ENCODE measurements around the gene SHROOM2. TPM values are rescaled to one million over a fixed set of nuclear protein-coding genes. Genes with fewer than 3 reads are reported as not detected.
A peak's percentile ranks its signal among the peaks of the same experiment; 100 is the strongest.

The SHROOM2 gene
- total and polyA plus RNA-seq, 2 of the 4 experiments (the other 2 are of a cell fraction): 8.1 to 14.2 TPM

DNA sequence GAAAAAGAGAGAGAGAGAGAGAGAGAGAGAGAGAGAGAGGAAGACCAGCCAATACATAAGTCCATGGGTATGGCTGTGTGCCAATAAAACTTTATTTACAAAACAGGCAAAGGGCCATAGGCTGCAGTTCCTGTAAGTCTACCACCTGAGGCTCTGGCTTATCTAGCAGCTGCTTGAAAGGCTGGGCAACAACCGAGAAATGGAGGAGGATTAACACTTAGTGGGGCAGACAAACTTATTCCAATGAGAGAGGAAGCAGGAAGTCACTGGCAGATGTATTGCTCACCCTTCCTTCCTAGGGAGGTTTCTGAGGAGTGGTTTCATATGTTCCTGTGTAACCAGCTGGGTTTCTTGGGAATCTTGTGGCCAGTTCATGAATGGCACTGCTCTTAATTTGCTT is 15.9 kb upstream of the SHROOM2 start:
- H3K4me3 ChIP-seq (ENCODE audit: insufficient read depth, low read depth, low read length): no peak overlapping the region
- no peak overlapping the region for H3K27ac ChIP-seq (ENCODE audit: insufficient read depth, low read length)
- H3K4me1 ChIP-seq (ENCODE audit: control insufficient read depth, insufficient read depth, low read length): no peaks in the 10 kb centered on the region
- ATAC-seq (ENCODE audit: low read depth): no peak
- no peaks in the 10 kb centered on the region for H3K9me1 ChIP-seq (ENCODE audit: insufficient read depth, low read length)
- H3K14ac ChIP-seq (replicated peaks; ENCODE audit: low read depth, low read length): no peak overlapping the region
- peak; percentile 8 for DNase-seq
- H3K4me2 ChIP-seq (ENCODE audit: low read depth, low read length): no peak overlapping the region
- intact Hi-C loops (cut with micrococcal nuclease): no loop called here
- H3K27me3 ChIP-seq (ENCODE audit: control insufficient read depth, insufficient read depth, low read length): peaks cover 14% of the 10 kb centered on the region
- H3K4ac ChIP-seq (ENCODE audit: low read depth, low read length): no peak overlapping the region
- H3K18ac ChIP-seq (ENCODE audit: low read depth, low read length): no peak overlapping the region
- no peak overlapping the region for H2BK20ac ChIP-seq (ENCODE audit: low read depth, low read length)
- no CpG with 5 or more reads among the region's 1 CpG for WGBS, 2 experiments (ENCODE audit: extremely low coverage in 2 of 2, insufficient read length in 1 of 2)
- TF ChIP-seq ELK1 (IDR thresholded peaks at IDR 0.05; ENCODE audit: borderline replicate concordance, low read depth, low read length): no peak
- TF ChIP-seq FOS (IDR thresholded peaks at IDR 0.05; ENCODE audit: low read depth, low read length): no peak
- TF ChIP-seq CEBPB (IDR thresholded peaks at IDR 0.05; ENCODE audit: low read depth, low read length): no peak
- TF ChIP-seq MAFK (IDR thresholded peaks at IDR 0.05; ENCODE audit: low read depth, low read length): no peak
- TF ChIP-seq RCOR1 (IDR thresholded peaks at IDR 0.05; ENCODE audit: insufficient replicate concordance, low read length): no peak
- TF ChIP-seq SMC3 (IDR thresholded peaks at IDR 0.05; ENCODE audit: low read depth, low read length): no peak
- no peak for TF ChIP-seq RFX5 (IDR thresholded peaks at IDR 0.05; ENCODE audit: low read depth, low read length)
- TF ChIP-seq RAD21 (IDR thresholded peaks at IDR 0.05; ENCODE audit: low read length): no peak
- no peak for TF ChIP-seq POLR2A (IDR thresholded peaks at IDR 0.05; ENCODE audit: low read depth, low read length)
- TF ChIP-seq USF2 (IDR thresholded peaks at IDR 0.05; ENCODE audit: low read depth, low read length): no peak
- no peak for TF ChIP-seq BHLHE40 (IDR thresholded peaks at IDR 0.05; ENCODE audit: low read depth, low read length)
- TF ChIP-seq CHD1 (IDR thresholded peaks at IDR 0.05; ENCODE audit: low read depth, low read length): no peak
- TF ChIP-seq CTCF (conservative IDR thresholded peaks at IDR 0.05; ENCODE audit: low read depth, low read length): no peak
- no peak for TF ChIP-seq MAZ (IDR thresholded peaks at IDR 0.05; ENCODE audit: borderline replicate concordance, low read depth, low read length)
- TF ChIP-seq NFE2L2 (IDR thresholded peaks at IDR 0.05; ENCODE audit: low read depth, low read length): no peak
- TF ChIP-seq MXI1 (IDR thresholded peaks at IDR 0.05; ENCODE audit: borderline replicate concordance, low read depth, low read length): no peak
- H3K23ac ChIP-seq (ENCODE audit: low read depth, low read length): no peak overlapping the region
- no peak overlapping the region for H2BK120ac ChIP-seq (ENCODE audit: low read depth, low read length)
- no peak overlapping the region for H3K56ac ChIP-seq (ENCODE audit: extremely low read depth, insufficient read depth, low read length)
- H4K91ac ChIP-seq (ENCODE audit: insufficient read depth, low read depth, low read length): no peak overlapping the region
- H2AK5ac ChIP-seq (ENCODE audit: low read depth, low read length): no peak overlapping the region
- no peak overlapping the region for H2BK5ac ChIP-seq (ENCODE audit: low read depth, low read length, poor library complexity, severe bottlenecking)
- H3K36me3 ChIP-seq (ENCODE audit: control insufficient read depth, insufficient read depth, low read length): no peaks in the 10 kb centered on the region
- H4K5ac ChIP-seq (ENCODE audit: low read depth, low read length): no peak overlapping the region
- in situ Hi-C loops (cut with MboI; ENCODE audit: low sequenced_read_pairs): no loop called here
- H2BK15ac ChIP-seq (ENCODE audit: low read depth, low read length): no peak overlapping the region
- H3K9ac ChIP-seq (ENCODE audit: low read depth, low read length): no peak overlapping the region
- no peaks in the 10 kb centered on the region for H4K20me1 ChIP-seq (ENCODE audit: insufficient read depth, low read length)
- ChIA-PET POLR2A (ENCODE audit: unreplicated experiment) (no interaction called here), CTCF (no interaction called here)
- dilution Hi-C loops (cut with HindIII; ENCODE audit: low sequenced_read_pairs, unreplicated experiment): no loop called here
- no peak overlapping the region for H2AFZ ChIP-seq (replicated peaks; ENCODE audit: low read length, poor library complexity)
- H3K79me1 ChIP-seq (ENCODE audit: low read depth in 1 of 2, low read length in 2 of 2): no peaks in the 10 kb centered on the region
- H3K9me3 ChIP-seq (ENCODE audit: control insufficient read depth, insufficient read depth, low read length): no peaks in the 10 kb centered on the region; the same call in none of the 2 replicates
- no TSS peak for BruUV-seq (replicated peaks)
- H4K8ac ChIP-seq (ENCODE audit: low read depth in 2 of 2, low read length in 2 of 2): no peak overlapping the region
- H2AK9ac ChIP-seq (replicated peaks; ENCODE audit: low read depth, low read length, poor library complexity): no peak overlapping the region
